Stimulated activated CD8-positive, alpha-beta memory T cell treated with anti-CD3 and anti-CD28 coated beads, Interleukin-2, amount 100 ng/mL, for 1 hour (primary cell): ENCODE data around the gene KL.

Source experiments
- DNase-seq, 2 donors: peaks; one replicate each; pipeline ENCODE4 v3.0.0-alpha.2; 2020; ENCODE audit warnings: low read depth in 2 of 2

Gene KL

GRCh38 chr13:33080972-33081590 lies 64.9 kb downstream of the KL start:
- DNase-seq: no peak

DNA sequence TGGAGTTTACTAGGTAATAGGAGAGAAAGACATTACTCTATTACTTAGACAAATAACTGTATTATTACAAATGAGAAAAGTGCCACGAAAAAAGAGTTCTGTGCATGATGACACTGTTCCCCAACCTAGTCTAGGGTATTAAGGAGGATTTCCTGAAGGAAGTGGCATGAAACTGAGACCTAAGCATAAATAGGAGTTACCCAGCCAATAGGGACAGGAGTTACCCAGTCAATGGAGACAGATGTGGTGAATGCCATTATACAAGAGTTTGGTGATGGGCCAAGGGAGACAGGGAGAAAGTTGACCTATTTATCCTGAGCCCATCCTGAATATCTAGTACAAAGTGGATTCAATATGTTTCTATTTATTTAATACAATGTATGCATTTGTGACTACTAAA lies 65.4 kb downstream of the KL start:
- no peak for DNase-seq

DNA sequence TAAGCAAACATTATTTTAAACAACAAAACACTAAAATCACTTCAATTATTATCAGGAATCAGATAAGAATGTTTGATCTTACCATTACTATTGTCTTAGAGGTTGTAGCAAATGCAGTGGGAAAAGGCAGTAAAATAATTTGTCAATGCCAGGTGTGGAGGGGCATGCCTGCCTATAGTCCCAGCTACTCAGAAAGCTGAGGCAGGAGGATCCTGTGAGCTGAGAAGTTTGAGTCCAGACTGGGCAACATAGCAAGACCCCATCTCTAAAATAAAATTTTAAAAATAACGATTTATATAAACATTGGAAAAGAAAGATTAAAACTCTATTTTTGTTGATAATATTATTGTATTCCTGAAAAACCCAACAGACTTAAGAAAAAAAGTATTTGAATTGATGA lies 66.8 kb downstream of the KL start:
- DNase-seq: no peak

- DNase-seq: no peak
Observed at GRCh38 chr13:33087091-33087490, 70.9 kb downstream of the KL start.

DNA sequence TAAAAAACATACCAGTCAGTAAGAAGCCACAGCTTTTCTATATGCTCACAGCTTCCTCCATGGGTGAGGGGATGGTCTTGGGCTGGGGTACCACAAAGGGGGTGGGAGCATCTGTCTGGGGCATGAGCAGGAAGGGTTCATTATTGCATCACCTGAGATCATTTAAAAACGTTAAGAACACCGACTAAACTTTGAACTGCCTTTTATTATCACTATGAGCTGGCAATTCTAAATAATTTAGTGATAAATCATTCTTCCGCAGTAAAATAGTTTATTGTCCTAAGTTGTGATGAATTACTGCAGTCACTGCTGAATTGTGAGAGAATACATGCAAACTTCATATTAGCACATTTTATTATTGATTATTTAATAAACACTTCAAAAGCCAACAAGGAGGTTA lies 71.6 kb downstream of the KL start:
- DNase-seq: no peak

- no peak for DNase-seq
Observed at GRCh38 chr13:33089311-33089710, 73.1 kb downstream of the KL start.

DNA sequence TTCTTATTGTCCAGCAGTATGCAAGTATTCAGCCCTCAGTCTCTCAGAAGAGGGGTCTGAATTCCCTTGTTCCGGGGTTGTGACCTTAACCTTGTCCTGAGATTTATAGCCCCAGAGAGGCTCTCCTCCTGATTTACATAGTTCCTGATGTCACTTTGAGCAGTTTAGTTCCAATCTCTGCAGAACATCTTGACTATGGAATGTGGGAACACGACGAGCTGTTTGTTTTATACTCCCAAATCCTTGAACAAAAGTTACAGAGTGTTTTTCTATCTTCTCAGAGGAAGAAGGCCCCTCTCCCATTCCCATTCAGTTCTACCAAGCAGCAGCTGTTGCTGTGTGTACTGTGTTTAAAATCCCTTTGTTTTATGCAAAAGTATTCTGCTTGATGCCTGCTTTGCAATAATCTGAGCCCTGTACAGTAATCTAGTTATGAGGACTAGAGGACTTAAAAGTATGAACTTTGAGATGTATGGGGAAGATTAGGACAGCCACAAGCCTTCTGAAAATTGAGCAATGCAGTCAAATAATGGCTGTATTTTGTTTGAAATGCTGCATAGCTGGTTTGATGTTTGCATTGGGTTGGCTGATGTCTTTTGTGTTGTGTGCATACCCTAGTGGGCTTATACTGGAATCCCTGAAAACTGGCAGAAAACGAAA lies 74.7 kb downstream of the KL start:
- no peak for DNase-seq

DNA sequence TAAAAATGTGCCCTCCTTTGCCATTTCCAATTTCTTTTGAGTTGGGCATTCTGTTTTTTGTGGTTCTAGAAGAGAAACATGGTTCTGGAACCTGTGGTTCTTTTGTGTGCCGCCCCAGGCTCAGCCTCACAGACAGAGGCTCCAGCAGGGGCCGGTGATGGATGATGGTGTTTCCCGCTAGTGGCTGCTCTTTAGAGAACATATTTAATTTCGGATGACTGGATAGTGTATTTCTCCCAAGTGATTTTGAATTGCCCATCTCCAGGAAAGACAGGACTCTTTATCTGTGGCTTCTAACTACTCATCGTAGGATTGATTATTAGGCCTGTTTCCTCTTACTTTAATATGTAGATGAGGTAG lies 75.2 kb downstream of the KL start:
- DNase-seq: no peak

DNA sequence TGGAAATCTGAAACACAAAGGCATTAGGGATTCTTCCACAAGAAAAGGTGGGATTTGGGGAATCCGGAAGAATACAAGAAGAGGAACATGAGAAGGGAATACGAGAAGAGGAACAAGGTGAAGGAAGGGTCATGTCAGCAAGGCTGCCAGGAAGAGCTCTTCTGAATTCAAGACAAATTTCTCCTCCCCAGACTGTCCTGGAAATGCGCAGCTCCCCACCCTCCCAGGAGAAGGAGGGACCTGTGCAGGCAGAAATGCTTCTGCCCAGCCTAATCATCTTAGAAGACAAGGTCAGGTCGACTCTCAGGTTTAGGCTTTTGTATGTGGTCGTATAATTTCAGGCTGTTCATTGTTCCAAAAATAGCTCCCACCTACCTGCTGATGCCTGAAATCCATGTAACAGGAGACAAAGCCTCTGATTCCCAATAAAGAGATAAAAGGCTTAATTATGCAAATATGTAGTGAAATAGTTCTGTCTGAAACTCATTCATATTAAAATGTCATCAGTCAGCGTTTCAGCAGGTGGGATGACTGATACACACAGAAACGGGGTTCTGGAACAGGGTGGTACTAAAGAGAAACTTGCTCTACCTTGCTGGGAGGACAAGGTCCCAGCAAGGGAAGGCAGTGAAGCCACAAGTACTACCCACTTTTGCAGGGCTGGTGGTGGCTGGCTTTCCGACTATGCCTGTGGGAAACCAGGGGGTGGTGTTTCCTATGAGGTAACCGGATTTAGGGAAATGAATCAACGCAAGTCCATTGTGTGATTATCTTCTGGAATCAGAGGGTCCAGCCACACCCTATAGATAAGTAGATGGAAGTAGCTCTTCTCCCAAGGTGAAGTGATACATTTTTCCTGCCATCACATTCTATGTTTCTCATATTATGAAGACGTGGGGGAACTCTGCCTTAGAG lies 76.1 kb downstream of the KL start:
- DNase-seq: no peak

DNA sequence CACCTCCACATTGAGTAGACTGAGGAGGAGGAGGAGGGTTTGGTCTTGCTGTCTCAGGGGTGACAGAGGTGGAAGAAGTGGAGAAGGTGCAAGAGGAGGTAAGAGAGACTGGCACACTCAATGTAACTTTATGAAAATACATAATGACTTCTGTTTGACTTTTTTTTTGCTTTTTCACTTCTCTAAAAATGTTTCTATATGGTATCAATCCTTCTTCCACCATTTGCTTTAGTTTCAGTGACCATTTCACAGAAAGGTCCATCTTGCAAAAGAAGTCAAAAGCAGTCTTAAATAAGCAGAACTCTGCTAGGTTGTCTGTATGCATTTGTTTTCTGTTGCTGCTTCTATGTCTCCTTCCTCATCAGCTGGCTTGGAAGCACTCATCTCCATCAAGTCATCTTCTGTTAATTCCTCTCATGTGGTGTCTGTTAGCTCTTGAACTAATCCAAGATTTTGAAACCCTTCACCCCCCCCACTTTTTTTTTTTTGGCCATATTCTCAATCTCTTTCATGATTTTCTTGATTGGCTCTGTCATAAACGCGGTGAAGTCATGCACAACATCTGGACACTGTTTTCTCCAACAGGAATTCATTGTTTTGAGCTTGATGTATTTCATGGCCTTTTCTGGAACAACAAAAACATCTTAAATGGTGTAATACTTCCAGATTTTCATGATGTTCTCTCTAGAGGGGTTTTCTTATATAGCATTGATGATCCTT lies 80.8 kb downstream of the KL start:
- DNase-seq: no peak

DNA sequence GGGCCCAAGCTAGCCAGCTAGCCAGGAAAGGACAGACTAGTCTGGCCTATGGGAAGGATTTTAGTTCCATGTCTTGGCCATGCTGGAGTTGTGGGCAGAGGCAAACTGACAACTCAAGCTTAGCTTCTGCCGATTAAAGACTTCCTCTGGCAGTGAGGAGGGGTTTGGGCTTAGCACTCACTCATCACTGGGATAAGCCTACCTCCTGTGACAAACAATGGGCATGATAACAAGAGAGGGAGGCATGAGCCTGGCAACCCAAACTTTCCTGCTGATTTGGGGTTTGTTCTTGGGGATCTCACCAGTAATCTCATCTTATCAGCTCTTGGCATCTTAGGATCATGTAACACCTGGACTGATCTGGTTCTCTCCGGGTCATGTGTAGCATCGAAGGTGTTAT lies 83.6 kb downstream of the KL start:
- no peak for DNase-seq

DNA sequence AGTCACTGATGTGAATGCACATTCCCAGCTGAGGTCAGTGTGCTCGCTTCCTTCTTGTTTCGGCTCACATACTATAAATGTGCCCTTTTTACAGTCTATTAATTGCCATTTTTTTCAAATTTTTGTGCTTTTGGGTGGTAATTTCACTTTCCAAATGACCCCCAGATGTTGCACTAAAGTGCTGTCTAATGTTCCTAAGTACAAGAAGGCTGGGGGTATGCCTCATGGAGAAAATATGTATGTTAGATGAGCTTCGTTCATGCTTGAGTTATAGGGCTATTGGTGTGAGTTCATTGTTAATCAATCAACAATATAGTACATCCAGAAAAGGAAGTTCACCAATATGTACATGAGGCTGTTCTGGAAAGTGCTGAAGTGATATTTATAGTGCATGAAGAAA lies 84.7 kb downstream of the KL start:
- no peak for DNase-seq

DNA sequence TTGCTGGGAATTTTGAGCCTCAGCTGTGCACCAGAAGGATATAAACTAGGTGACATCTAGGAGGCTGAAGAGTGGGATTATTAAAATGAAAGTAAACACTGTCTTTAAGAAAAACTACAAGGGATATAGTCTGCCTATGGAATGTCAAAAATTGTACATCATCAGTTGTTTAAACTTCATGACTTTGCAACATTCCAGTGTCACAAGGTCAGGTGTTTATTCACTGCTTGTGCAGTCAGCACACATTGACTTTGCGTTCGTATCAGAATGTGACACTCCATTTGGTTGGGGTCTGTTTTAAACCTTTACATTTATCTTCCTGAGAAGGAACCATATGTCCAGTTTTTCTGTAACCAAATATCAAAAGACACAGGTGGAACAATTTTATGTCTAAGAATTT lies 85.6 kb downstream of the KL start:
- no peak for DNase-seq

- no peak for DNase-seq
Observed at GRCh38 chr13:33103457-33103856, 87.2 kb downstream of the KL start.

DNA sequence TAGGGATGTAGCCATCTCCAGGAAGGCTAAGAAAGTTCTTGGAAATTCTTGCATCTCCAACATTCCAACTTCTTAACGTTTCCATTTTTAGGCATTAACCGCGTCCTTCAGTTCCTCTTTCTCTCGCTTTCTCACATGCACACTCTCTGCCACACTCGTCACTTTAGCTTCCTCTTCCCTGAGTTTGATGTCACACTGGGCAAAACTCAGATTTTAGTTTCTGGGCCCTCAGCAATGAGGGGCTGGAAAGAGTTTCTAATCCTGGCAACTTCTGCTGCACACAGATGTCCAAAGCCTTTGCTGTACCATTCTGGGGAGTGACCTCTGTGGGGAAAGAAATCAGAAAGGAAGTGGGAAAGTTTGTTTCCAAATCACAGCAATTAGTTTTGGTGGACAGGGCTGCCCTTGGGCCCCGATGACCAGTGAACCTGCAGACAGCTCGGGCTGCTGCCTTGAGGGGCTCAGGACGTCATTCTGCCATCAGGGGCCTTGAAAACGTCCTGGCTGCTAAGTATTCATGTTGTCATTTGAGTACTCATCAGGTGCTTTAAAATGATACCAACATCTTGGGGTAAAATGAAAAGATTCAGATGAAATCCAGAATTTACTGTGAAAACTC lies 89.3 kb downstream of the KL start:
- DNase-seq: no peak

DNA sequence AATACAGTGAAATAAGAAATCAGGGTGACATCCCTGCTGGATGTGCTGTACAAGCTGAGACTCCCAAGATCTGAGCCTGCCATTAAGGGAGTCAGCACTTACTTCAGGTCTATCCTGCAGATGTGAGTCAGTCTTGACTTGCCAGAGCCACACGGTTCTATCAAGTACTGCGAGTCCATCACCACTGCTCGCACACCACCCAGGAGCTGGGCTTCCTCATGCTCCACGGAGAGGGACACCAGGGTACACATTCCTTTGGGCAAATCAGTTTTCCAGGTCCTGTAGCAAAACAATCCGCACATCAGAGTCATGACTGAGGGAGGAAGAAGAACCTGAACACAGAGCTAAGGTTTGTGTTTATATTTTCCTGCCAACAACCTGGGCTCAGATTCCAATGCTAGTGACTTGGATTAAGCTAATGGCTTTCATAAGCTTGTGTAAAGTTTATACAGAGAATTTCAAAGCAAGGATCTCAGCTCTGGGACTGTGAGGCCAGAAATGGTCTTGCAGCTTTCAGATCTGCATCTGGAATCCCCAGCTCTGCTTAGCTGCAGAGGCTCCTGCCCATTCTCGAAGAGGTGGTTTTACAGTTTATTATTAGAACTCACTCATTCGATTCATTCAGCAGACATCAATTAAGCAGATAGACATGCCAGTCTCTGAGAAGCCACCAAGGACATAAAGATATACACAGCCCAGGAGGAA lies 90.6 kb downstream of the KL start:
- no peak for DNase-seq

DNA sequence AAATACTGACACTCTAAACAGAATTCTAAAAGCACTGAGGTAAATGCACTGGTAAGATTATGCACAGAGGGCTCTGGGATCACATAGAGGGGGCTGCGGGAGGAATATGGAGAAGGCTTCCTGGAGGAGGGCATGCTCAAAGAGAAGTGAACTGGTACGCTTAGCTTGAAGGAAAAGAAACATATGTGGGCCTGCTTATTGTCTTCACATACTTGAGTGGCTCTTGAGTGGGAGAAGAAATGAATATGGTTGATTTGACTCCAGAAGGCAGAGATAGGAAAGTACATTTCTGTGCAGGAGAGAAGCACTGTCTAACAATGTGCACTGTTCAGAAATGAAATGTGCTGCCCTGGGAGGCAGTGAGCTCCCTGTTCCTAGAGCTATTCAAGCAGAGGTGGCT lies 91.1 kb downstream of the KL start:
- no peak for DNase-seq

- no peak for DNase-seq
Observed at GRCh38 chr13:33108620-33109019, 92.4 kb downstream of the KL start.

DNA sequence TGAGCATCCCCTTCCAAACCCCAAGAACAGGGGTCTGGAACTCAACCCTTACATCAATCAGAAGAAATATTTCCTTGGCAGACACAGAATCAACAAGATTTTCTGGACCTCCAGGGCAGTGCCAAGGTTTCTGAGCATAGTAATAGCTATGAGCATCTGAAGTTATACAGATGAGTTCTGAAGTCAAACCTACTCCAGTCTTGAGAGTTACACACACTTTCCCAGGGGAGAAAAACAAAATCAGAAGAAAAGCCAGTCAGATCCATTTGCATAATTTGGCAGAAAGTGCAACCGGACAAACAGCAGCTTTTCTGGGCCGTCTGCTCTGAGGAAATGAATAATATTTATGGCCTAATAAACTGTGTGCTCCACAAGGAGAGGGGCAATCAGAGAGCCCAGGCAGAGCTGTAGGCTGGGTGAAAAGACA lies 93.1 kb downstream of the KL start:
- DNase-seq: no peak

DNA sequence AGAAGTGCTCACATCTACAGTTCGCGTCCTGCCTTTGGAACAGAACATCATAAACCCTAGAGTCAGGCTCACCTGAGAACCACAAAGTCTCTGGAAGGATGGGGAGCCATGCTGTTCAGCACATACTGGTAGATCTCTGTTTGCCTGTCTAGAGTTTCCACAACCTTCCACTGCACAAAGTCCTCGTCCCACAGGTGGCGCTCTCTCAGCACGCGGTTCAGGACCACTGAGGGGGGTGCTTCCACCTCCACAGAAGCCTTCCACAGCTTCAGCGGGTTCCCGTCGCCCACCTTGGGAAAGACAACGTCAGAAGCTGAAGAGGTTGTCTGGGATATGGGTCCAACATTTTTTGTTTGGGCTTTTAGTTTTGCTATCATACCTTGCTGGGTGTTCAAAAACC lies 93.6 kb downstream of the KL start:
- no peak for DNase-seq

DNA sequence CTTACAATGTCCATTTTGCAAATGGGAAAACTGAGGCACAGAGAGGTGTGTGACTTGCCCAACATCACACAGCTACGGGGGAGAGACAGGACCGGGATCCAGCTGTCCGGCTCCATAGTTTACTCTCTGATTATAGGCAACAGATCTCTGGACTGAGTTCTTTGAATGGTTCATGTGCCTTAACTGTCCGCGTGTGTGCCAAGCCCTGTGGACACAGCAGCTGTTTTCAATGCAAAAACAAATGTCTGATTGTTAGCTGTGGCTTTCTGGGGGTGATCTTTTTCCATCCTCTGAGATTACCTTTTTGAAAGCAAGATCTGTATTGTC lies 94.1 kb downstream of the KL start:
- DNase-seq: no peak
